Calu3 (cell line): Measurements from ENCODE around the gene PADI3. TPM values are rescaled to one million over a fixed set of nuclear protein-coding genes. Genes with fewer than 3 reads are reported as not detected.

Experiments
- BruUV-seq: library from RNA; stranded (reverse); fragments of 400-500 nt; replicated peaks from 2 replicates; lab custom pipeline; 2021; lab: Mats Ljungman, UMichigan
- CTCF ChIA-PET: fragments of 300-600 bp; sonication (Branson Sonifier 250); formaldehyde crosslinking; loops from one replicate; lab custom pipeline; 2022; ENCODE audit warnings: antibody characterized with exemption; lab: Charles Lee
- DNase-seq: peaks from one replicate; pipeline ENCODE4 v3.0.0; 2022
- H3K27ac Mint-ChIP-seq: one replicate; pipeline ENCODE4 v1.8.0; 2022; ENCODE audit warnings: mixed read lengths; ENCODE audit not compliant: unreplicated experiment
- H3K27me3 Mint-ChIP-seq: one replicate; pipeline ENCODE4 v1.8.0; 2022; ENCODE audit warnings: mixed read lengths; ENCODE audit not compliant: unreplicated experiment
- H3K36me3 Mint-ChIP-seq: one replicate; pipeline ENCODE4 v1.8.0; 2022; ENCODE audit warnings: mild to moderate bottlenecking, moderate library complexity, mixed read lengths; ENCODE audit not compliant: insufficient read depth, unreplicated experiment
- H3K4me1 Mint-ChIP-seq: one replicate; pipeline ENCODE4 v1.8.0; 2022; ENCODE audit warnings: mild to moderate bottlenecking, low read depth, mixed read lengths; ENCODE audit not compliant: unreplicated experiment
- H3K4me3 Mint-ChIP-seq: one replicate; pipeline ENCODE4 v1.8.0; 2022; ENCODE audit warnings: mild to moderate bottlenecking, low read depth, moderate library complexity, mixed read lengths; ENCODE audit not compliant: unreplicated experiment
- H3K9me3 Mint-ChIP-seq: one replicate; pipeline ENCODE4 v1.8.0; 2022; ENCODE audit warnings: low read depth, mixed read lengths; ENCODE audit not compliant: unreplicated experiment
- CTCF ChIP-seq: fragments of 200-600 bp; IDR thresholded peaks from one replicate; pipeline ENCODE4 v1.8.0; 2022; ENCODE audit warnings: antibody characterized with exemption; ENCODE audit not compliant: unreplicated experiment
- intact Hi-C: fragments of 100-400 bp; cut with micrococcal nuclease; formaldehyde crosslinking; loops from one replicate; pipeline ENCODE4 v1.10.0; 2022; ENCODE audit not compliant: unreplicated experiment
- total RNA-seq: library from RNA; stranded (reverse); gene quantifications from 2 replicates; pipeline ENCODE4 v1.2.3, GENCODE V29; 2022

The PADI3 gene
- total RNA-seq, 1 experiment from 2014 or later, result 0.21 TPM

GRCh38 chr1:17287130-17287776, 38.4 kb downstream of the PADI3 start:
- Mint-ChIP-seq H3K9me3 (no peaks in the 10 kb centered on the region), H3K27me3 (peaks cover 6% of the 10 kb centered on the region), H3K36me3 (no peaks in the 10 kb centered on the region), H3K4me3 (no peak overlapping the region), H3K4me1 (peaks cover 8% of the 10 kb centered on the region), H3K27ac (no peak overlapping the region)
- no peak for TF ChIP-seq CTCF
- intact Hi-C loops, result no loop called here
- peak; percentile 25 for DNase-seq
- CTCF ChIA-PET, result interaction anchor here (0.5 kb wide), 1 partner anchor 209 kb away, joined by 3 read pairs; no protein-coding TSS in a partner anchor
- BruUV-seq, result no TSS peak

GRCh38 chr1:17289721-17290120, 40.8 kb downstream of the PADI3 start:
- no TSS peak for BruUV-seq
- Mint-ChIP-seq H3K36me3 (no peaks in the 10 kb centered on the region), H3K27me3 (no peaks in the 10 kb centered on the region), H3K27ac (no peak overlapping the region), H3K4me3 (no peak overlapping the region), H3K9me3 (no peaks in the 10 kb centered on the region), H3K4me1 (peaks cover 26% of the 10 kb centered on the region)
- TF ChIP-seq CTCF, result no peak
- intact Hi-C loops, result loop anchor here (2.0 kb wide), 1 partner anchor 47 kb away; no protein-coding TSS in a partner anchor
- no peak for DNase-seq
- CTCF ChIA-PET, result no interaction called here

- CTCF ChIA-PET, result no interaction called here
- Mint-ChIP-seq H3K4me1 (peaks cover 26% of the 10 kb centered on the region), H3K27ac (no peak overlapping the region), H3K27me3 (no peaks in the 10 kb centered on the region), H3K9me3 (no peaks in the 10 kb centered on the region), H3K4me3 (no peak overlapping the region), H3K36me3 (no peaks in the 10 kb centered on the region)
- intact Hi-C loops, result no loop called here
- TF ChIP-seq CTCF, result no peak
- no TSS peak for BruUV-seq
- DNase-seq, result no peak
Measured at GRCh38 chr1:17290553-17290952, 41.7 kb downstream of the PADI3 start.

GRCh38 chr1:17292299-17293160, 43.6 kb downstream of the PADI3 start:
- DNase-seq, result peak; percentile 51
- Mint-ChIP-seq H3K27ac (no peak overlapping the region), H3K27me3 (no peaks in the 10 kb centered on the region), H3K36me3 (no peaks in the 10 kb centered on the region), H3K4me1 (peaks cover 22% of the 10 kb centered on the region), H3K4me3 (no peak overlapping the region), H3K9me3 (no peaks in the 10 kb centered on the region)
- no peak for TF ChIP-seq CTCF
- BruUV-seq, result no TSS peak
- intact Hi-C loops, result no loop called here
- CTCF ChIA-PET, result interaction anchor here (0.6 kb wide), 1 partner anchor 159 kb away, joined by 3 read pairs; no protein-coding TSS in a partner anchor
